HG02763 (cell line): ENCODE results near the gene TMEM229A.
"Not testable (repeated sequence)": the region's sequence is repeated elsewhere in the genome, so short reads cannot be mapped to it uniquely, and the experiment has no call there.

ENCODE experiments used
- ATAC-seq: cut with Tn5 transposase; IDR thresholded peaks from one replicate; pipeline ENCODE4 v1.9.1; 2021; ENCODE audit warnings: mild to moderate bottlenecking, moderate library complexity; ENCODE audit not compliant: unreplicated experiment

TMEM229A gene

GRCh38 chr7:124032369-124033094, at the start of gene TMEM229A:
Gene TMEM229A, minus strand, starts transcription at chr7:124033067. Its CDS starts 64 bp downstream, at chr7:124033003.
- ATAC-seq: no peak

- not testable (repeated sequence) for ATAC-seq
Observed at GRCh38 chr7:124082234-124082633, 49.4 kb upstream of the TMEM229A start.

GRCh38 chr7:124077546-124077945, 44.7 kb upstream of the TMEM229A start:
- ATAC-seq: no peak

- no peak for ATAC-seq
Observed at GRCh38 chr7:124076841-124077240, 44.0 kb upstream of the TMEM229A start.

GRCh38 chr7:124074007-124074406, 41.1 kb upstream of the TMEM229A start:
- no peak for ATAC-seq

- no peak for ATAC-seq
Observed at GRCh38 chr7:124073310-124073645, 40.4 kb upstream of the TMEM229A start.

- ATAC-seq: no peak
Observed at GRCh38 chr7:124072603-124073309, 39.9 kb upstream of the TMEM229A start.

GRCh38 chr7:124071843-124072242, 39.0 kb upstream of the TMEM229A start:
- no peak for ATAC-seq

- no peak for ATAC-seq
Observed at GRCh38 chr7:124062171-124062570, 29.3 kb upstream of the TMEM229A start.

GRCh38 chr7:124060528-124060927, 27.7 kb upstream of the TMEM229A start:
- no peak for ATAC-seq

- ATAC-seq: peak; percentile 100
Observed at GRCh38 chr7:124059375-124059774, 26.5 kb upstream of the TMEM229A start.

GRCh38 chr7:124058515-124058914, 25.6 kb upstream of the TMEM229A start:
- no peak for ATAC-seq

- ATAC-seq: no peak
Observed at GRCh38 chr7:124057872-124058271, 25.0 kb upstream of the TMEM229A start.

GRCh38 chr7:124056234-124056633, 23.4 kb upstream of the TMEM229A start:
- ATAC-seq: no peak

GRCh38 chr7:124051681-124052377, 19.0 kb upstream of the TMEM229A start:
- ATAC-seq: no peak

GRCh38 chr7:124042826-124043225, 10.0 kb upstream of the TMEM229A start:
- ATAC-seq: no peak

- ATAC-seq: no peak
Observed at GRCh38 chr7:124041439-124041838, 8.6 kb upstream of the TMEM229A start.

GRCh38 chr7:124037902-124038301, 5.0 kb upstream of the TMEM229A start:
- not testable (repeated sequence) for ATAC-seq

GRCh38 chr7:124035706-124036105, 2.8 kb upstream of the TMEM229A start:
- no peak for ATAC-seq

GRCh38 chr7:124034754-124035100, 1.9 kb upstream of the TMEM229A start:
- no peak for ATAC-seq

- ATAC-seq: no peak
Observed at GRCh38 chr7:124033807-124034753, 1.2 kb upstream of the TMEM229A start.
